Effector CD8-positive, alpha-beta T cell (primary cell): Measurements from ENCODE around the gene P2RY13.

Experiments
- DNase-seq: peaks from one replicate; lab custom pipeline; 2025; lab: John Stamatoyannopoulos, UW

P2RY13 gene

GRCh38 chr3:151293127-151293526 lies 36.2 kb downstream of the P2RY13 start:
- no peak for DNase-seq

- DNase-seq, result no peak
These were observed 38.7 kb downstream of the P2RY13 start for GRCh38 chr3:151290673-151291072.

- no peak for DNase-seq
These were observed 39.9 kb downstream of the P2RY13 start for GRCh38 chr3:151289445-151289844.

GRCh38 chr3:151285940-151286339 lies 43.4 kb downstream of the P2RY13 start:
- no peak for DNase-seq

GRCh38 chr3:151283907-151284461 lies 45.4 kb downstream of the P2RY13 start:
- no peak for DNase-seq

GRCh38 chr3:151283387-151283786 lies 46.0 kb downstream of the P2RY13 start:
- DNase-seq, result no peak

- no peak for DNase-seq
These were observed 46.4 kb downstream of the P2RY13 start for GRCh38 chr3:151282921-151283320.

- DNase-seq, result no peak
These were observed 47.6 kb downstream of the P2RY13 start for GRCh38 chr3:151281671-151282324.

- DNase-seq, result no peak
These were observed 51.1 kb downstream of the P2RY13 start, which contains the start of gene P2RY14 for GRCh38 chr3:151278230-151278629. Gene P2RY14 (minus strand): TSS chr3:151278542. CDS start chr3:151214316, 64,226 bp downstream.

- no peak for DNase-seq
These were observed 52.7 kb downstream of the P2RY13 start for GRCh38 chr3:151276687-151277042.
